A549 (cell line): ENCODE results near the gene TENM3.

ENCODE experiments used
- CTCF ChIP-seq: fragments of >200 bp; sonication (Bioruptor Twin); formaldehyde crosslinking; IDR thresholded peaks from 3 replicates; pipeline ENCODE4 v1.5.1; 2016
- KDM1A ChIP-seq: fragments of 200-600 bp; sonication (generic); IDR thresholded peaks from 2 replicates; pipeline ENCODE4 v1.6.1; 2016; ENCODE audit warnings: low read depth, mild to moderate bottlenecking

- TF ChIP-seq CTCF: no peak
- no peak for TF ChIP-seq KDM1A
Observed at GRCh38 chr4:182547435-182547834, 304.2 kb downstream of the TENM3 start.
